Fibroblast of skin of right quadriceps (primary cell): ENCODE data around the gene PSPC1.
"Not testable (repeated sequence)": the region's sequence is repeated elsewhere in the genome, so short reads cannot be mapped to it uniquely, and the experiment has no call there.

ENCODE experiments used
- DNase-seq: peaks from one replicate; pipeline ENCODE4 v3.0.0-alpha.2; 2013

Gene PSPC1

GRCh38 chr13:19763618-19764017 is 19.1 kb downstream of the PSPC1 start:
- DNase-seq: no peak

DNA sequence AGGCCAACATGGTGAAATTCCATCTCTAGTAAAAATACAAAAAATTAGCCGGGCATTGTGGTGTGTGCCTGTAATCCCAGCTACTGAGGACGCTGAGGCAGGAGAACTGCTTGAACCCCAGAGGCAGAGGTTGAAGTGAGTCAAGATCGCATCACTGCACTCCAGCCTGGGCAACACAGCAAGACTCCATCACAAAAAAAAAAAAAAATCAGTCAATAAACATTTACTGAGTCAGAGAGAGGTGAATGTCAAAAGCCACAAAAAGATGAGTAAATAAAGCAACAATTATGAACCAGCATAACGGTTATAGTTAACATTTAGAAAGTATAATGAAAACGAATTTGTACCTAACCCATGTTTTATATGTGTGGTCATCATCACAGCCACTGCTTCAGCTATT is 23.1 kb downstream of the PSPC1 start:
- DNase-seq: no peak

DNA sequence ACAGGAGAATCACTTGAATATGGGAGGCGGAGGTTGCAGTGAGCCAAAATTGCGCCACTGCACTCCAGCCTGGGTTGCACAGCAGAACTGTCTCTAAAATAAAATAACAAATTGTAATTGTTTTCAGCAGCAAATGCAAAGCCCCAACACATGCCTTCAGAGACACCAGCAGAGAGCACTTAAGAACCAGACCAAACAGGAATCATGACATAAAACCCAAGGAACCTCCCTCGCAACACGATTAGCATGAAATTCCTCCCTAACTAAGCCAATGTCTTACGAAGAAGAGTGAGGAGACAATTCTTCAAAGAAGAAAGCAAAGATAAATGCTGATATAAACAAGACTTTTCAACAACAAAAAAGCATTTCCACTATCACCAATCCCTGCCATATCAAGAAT is 40.1 kb downstream of the PSPC1 start:
- no peak for DNase-seq

DNA sequence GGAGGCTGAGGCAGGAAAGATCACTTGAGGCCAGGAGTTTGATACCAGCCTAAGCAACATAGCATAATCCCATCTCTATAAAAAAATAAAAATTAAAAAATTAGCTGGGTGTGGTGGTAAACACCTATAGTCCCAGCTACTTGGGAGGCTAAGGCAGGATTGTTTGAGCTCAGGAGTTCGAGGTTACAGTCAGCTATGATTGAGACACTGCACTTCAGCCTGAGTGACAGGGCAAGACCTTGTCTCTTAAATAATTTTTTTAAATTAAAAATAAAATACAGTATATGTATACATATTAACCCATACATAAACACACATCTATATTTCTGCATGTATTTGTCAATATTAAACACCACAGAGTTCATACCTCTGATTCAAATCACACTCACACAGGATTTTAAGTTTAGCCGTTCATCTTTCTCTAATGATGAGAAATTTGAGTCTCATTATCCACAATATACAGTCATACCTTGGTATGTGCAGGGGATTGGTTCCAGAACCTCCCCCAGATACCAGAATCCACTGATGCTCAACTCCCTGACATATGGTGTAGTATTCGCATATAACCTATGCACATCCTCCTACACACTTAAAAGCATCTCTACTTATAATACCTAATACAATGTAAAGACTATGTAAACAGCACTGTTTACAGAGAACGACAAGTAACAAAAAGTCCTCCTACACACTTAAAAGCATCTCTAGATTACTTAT is 44.7 kb downstream of the PSPC1 start:
- DNase-seq: no peak

- DNase-seq: peak; percentile 43
Observed at GRCh38 chr13:19726611-19727010, 56.1 kb downstream of the PSPC1 start.

- no peak for DNase-seq
Observed at GRCh38 chr13:19725320-19725719, 57.4 kb downstream of the PSPC1 start.

DNA sequence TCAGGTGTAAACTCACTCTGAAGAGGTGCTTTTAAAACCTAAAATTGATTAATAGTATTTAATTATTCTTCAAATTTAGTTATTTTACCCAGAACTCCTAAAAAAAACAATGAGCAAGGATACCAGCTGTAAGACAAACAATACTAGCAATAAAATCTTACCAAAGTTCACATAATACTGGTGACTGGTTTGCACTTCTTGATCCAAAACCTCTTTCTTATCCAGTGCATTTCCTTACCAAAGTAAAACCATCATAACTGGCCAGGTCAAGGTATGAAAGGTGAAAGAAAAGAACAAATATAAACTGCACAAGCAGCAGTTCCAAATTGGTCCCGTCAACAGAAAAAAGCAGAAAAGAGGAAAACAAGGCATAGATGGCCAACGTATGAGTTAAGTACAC is 62.7 kb downstream of the PSPC1 start:
- DNase-seq: no peak

- DNase-seq: peak; percentile 69
Observed at GRCh38 chr13:19713186-19713965, 69.4 kb downstream of the PSPC1 start.

DNA sequence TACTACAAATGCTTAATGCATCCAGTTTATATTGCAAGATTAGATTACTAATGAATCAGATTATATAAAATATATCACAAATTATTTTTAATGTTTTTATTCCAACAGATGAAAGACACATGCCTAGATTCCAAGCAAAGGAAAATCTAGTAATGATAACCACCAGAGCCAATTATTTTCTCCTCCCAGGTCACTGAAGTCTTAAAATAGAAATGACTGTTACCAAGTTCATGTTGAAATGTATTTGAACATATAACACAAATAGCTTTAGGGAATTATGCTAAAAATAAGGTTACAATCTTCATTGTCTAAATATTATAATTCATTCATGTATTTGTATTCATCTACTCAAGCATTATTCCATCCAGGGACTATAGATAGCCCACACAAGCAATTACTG is 73.0 kb downstream of the PSPC1 start:
- DNase-seq: not testable (repeated sequence)

DNA sequence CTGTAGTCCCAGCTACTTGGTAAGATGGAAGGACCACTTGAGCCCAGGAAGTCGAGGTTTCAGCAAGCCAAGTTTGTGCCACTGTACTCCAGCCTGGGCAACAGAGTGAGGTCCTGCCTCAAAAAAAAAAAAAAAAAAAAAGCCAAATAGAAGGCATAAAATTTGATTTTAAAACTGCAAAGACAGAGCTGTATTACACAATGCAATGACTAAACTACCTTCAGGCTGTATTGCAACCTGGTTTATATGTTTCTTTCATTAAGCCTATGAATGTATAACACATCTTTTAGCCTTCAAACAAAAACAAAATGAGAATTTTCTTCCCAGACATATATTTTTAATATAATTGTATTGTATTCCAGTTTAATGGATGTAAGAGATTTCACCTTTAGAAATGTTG is 73.7 kb downstream of the PSPC1 start:
- DNase-seq: not testable (repeated sequence)

GRCh38 chr13:19704256-19704655 is 78.5 kb downstream of the PSPC1 start:
- DNase-seq: not testable (repeated sequence)

GRCh38 chr13:19701619-19702018 is 81.1 kb downstream of the PSPC1 start:
- DNase-seq: peak; percentile 10

GRCh38 chr13:19700963-19701362 is 81.8 kb downstream of the PSPC1 start:
- not testable (repeated sequence) for DNase-seq

- no peak for DNase-seq
Observed at GRCh38 chr13:19695829-19696228, 86.9 kb downstream of the PSPC1 start.

- peak; percentile 17 for DNase-seq
Observed at GRCh38 chr13:19695428-19695827, 87.3 kb downstream of the PSPC1 start.

- DNase-seq: not testable (repeated sequence)
Observed at GRCh38 chr13:19691447-19691846, 91.3 kb downstream of the PSPC1 start.

DNA sequence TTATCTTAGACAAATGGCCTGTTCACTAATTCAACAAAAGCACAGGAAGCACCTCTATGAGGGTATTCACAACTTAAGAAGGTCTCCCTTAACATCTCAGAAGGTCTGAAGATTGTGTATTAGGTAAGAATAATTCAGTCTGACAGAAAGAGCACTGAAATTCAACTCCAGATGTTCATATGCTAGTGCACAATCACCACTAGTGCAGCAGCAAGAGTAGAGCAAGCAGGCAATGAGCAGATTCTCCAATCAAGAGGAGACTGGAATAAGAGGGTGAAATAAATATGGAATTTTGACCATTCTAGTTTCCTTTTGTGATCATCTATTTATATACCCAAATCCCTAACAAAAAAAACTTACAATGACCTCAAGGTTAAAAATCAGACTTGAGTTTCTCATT is 97.3 kb downstream of the PSPC1 start:
- DNase-seq: no peak

DNA sequence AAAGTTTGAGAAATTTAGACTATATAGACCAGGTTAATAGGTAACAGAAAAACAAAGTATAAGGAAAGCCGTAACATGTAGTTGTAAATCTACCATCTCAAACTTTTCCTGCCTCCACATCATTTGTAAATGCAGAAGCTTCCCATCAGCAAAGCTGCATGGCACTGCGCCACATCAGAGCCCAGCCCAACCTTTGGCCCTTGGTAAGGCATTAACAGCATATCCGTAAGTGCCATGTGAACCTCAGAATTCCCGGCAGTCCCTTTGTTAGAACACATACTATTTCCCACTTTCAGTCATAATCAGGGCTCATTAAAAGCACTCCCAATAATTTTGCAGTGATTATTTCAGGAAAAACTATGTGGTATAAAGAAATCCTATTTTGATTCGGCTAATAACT is 97.7 kb downstream of the PSPC1 start:
- no peak for DNase-seq

- DNase-seq: no peak
Observed at GRCh38 chr13:19681517-19681916, 101.2 kb downstream of the PSPC1 start.

GRCh38 chr13:19680751-19681150 is 102.0 kb downstream of the PSPC1 start:
- DNase-seq: peak; percentile 42

- no peak for DNase-seq
Observed at GRCh38 chr13:19676168-19676567, 106.6 kb downstream of the PSPC1 start.

- no peak for DNase-seq
Observed at GRCh38 chr13:19674898-19675297, 107.8 kb downstream of the PSPC1 start.

- no peak for DNase-seq
Observed at GRCh38 chr13:19673473-19674430, 109.0 kb downstream of the PSPC1 start.
